A549 (cell line): ENCODE measurements around the gene TESK2.

Source experiments
- BCL3 ChIP-seq: fragments of >200 bp; sonication (Bioruptor Twin); formaldehyde crosslinking; IDR thresholded peaks from 3 replicates; pipeline ENCODE4 v1.6.1; 2016
- CTCF ChIP-seq: fragments of >200 bp; sonication (Bioruptor Twin); formaldehyde crosslinking; IDR thresholded peaks from 3 replicates; pipeline ENCODE4 v1.5.1; 2016
- E2F6 ChIP-seq: IDR thresholded peaks from 2 replicates; pipeline ENCODE4 v1.6.1; 2012; ENCODE audit warnings: low read depth, borderline replicate concordance
- GATA3 ChIP-seq: IDR thresholded peaks from 2 replicates; pipeline ENCODE4 v1.6.1; 2012; ENCODE audit warnings: borderline replicate concordance
- HOXA7 ChIP-seq: fragments of 250-450 bp; sonication (Bioruptor Pico); IDR thresholded peaks from 2 replicates; pipeline ENCODE4 v1.5.0; 2020; ENCODE audit warnings: mild to moderate bottlenecking, moderate library complexity
- JUN ChIP-seq, 2 experiments: fragments of >200 bp; sonication (Bioruptor Twin); formaldehyde crosslinking; IDR thresholded peaks; 2 replicates in 1 of 2; 3 replicates in 1 of 2; pipeline ENCODE4 v1.6.1; 2016 to 2017
- MAFK ChIP-seq: fragments of 450-650 bp; IDR thresholded peaks from 2 replicates; pipeline ENCODE4 v1.6.1; 2014; ENCODE audit not compliant: partially characterized antibody
- ZC3H11A ChIP-seq: fragments of 450-650 bp; IDR thresholded peaks from 2 replicates; pipeline ENCODE4 v1.6.1; 2014; ENCODE audit warnings: antibody characterized with exemption, mild to moderate bottlenecking

DNA sequence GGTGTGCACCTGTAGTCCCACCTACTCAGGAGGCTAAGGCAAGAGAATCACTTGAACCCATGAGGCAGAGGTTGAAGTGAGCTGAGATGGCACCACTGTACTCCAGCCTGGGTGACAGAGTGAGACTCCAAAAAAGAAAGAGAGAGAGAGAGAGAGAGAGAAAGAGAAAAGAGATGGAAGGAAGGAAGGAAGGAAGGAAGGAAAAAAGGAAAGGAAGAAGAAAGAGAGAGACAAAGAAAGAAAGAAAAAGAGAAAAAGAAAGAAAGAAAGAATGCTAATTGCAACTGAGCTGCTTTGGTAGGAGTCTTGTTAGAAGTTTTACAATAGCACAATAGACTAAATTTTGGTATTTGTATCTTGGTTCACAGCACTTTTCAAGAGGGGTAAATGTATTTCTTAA is 25.7 kb downstream of the TESK2 start:
- TF ChIP-seq CTCF (no peak), E2F6 (no peak), BCL3 (no peak), MAFK (no peak), ZC3H11A (no peak), JUN (IDR thresholded peaks at IDR 0.05) (no peak), HOXA7 (CRISPR knock-in tag) (no peak), GATA3 (no peak)
